HG03442 (cell line): ENCODE data around the gene TICAM2.

Source experiments
- ATAC-seq: cut with Tn5 transposase; IDR thresholded peaks from one replicate; pipeline ENCODE4 v1.9.1; 2021; ENCODE audit warnings: mild to moderate bottlenecking, moderate library complexity; ENCODE audit not compliant: unreplicated experiment

Gene TICAM2

GRCh38 chr5:115573133-115573532 is 29.1 kb downstream of the TICAM2 start:
- no peak for ATAC-seq

- no peak for ATAC-seq
These were observed 30.8 kb downstream of the TICAM2 start for GRCh38 chr5:115571441-115571878.

- no peak for ATAC-seq
These were observed 33.6 kb downstream of the TICAM2 start for GRCh38 chr5:115568668-115569067.

DNA sequence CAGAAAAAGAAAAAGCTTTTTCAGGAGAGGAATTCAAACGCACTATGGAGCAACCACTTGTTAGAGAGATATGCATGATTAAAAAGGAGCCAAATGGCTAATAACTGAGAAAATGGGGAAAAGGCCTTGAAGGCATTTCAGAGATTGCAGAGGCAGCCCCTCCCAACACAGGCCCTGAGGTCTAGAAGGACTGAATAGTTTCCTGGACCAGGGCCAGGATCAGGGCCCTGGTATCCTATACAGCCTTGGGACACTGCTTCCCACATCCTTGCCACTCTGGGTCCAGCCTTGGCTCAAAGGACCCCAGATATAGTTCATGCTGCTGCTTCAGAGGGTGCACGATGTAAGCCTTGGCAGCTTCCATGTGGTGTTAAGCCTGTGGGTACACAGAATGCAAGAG is 37.0 kb downstream of the TICAM2 start:
- no peak for ATAC-seq

GRCh38 chr5:115561176-115561575 is 41.1 kb downstream of the TICAM2 start:
- ATAC-seq, result no peak

DNA sequence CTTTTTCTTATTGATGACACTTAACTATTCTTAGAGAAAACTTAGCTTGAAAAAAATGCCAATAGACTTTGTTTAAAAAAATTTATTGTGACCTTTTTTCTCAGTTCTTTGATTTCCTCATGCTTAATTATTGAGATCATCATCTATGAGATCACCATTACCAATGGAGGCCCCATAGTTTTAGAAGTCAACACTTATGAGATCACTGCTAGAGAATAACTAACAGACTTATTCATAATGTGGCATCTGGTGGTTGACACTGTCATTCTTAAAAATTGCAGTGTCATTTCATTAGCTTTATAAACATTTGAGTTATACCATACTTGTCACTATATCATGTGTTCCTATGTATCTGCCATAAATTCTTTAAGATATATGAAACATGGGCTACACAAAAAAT is 42.8 kb downstream of the TICAM2 start:
- no peak for ATAC-seq

DNA sequence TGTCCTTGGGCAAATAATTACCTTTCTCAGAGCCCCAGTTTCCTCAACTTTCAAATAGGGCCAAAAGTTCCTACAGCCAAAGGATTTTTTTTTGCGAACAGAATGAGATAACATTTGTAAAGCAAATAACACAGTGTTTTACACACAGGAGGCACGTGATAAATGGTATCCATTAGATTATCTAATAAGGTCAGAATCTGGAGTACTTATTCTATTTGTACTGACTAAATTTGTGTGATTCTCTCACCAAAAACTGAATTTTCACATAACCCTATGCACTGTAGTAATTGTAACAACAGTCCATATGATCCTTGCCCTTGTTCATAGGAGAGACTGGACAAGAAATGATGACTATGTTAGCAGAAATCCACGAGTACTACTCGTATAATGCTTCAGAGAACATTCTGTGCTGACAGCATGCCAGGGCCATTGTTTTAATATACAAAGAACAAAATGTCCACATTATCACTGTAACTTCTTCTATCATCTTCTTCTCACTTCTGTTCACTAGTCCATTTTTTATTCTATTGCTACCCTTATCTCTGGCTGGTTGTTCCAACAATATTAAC is 43.8 kb downstream of the TICAM2 start:
- no peak for ATAC-seq

DNA sequence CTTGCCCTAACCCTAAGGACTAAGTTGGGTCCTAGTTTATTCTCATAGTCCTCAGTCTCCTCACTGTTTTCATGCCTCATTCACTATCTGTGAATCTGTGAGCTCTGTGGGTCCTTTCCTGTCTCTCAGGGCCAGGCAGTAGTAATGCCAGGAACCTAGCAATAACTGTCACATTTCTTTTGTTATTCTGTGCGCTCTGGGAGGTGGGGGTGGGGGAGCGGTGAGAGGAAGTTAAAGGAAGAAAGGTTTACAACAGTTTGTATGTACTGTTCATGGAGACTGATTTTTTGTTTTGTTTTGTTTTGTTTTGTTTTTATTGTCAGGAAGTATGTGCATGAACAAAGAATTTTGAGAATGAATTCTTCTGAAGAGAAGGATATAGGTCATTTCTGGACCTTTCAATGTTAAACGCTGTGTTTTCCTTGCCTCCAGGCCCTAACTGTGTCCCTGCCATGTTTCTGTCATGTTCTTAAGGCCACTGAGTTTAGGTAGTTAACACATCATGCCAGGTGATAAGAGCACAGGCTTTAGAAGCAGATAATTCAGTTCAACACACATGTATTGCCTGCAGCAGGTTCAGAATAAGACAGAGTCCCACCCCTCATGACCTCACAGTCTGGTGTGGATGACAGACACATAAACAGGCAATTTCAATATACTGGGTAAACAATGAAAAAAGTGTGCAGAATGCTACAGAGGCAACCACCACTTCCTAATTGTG is 44.5 kb downstream of the TICAM2 start:
- ATAC-seq, result no peak

DNA sequence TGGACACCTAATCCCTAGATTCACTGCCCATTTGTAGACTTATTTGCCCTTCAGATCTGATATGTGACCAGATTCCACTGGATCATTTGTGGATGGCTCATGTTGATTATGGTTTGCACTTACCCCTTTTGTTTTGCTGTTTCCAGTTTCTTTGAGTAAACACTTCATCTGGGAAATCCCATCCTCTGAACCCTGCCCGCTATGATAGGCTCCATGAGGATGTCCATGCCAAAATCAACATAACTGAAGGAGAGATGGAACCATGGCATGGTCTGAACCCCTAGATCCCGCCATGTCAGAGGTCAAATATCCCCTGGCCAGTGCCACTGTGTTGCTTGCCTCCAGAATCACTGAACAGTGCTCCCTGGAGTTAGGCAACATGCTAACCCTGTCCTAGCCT is 46.0 kb downstream of the TICAM2 start:
- ATAC-seq, result no peak

GRCh38 chr5:115555084-115555633 is 47.1 kb downstream of the TICAM2 start:
- no peak for ATAC-seq

GRCh38 chr5:115553082-115553481 is 49.2 kb downstream of the TICAM2 start:
- ATAC-seq, result no peak

DNA sequence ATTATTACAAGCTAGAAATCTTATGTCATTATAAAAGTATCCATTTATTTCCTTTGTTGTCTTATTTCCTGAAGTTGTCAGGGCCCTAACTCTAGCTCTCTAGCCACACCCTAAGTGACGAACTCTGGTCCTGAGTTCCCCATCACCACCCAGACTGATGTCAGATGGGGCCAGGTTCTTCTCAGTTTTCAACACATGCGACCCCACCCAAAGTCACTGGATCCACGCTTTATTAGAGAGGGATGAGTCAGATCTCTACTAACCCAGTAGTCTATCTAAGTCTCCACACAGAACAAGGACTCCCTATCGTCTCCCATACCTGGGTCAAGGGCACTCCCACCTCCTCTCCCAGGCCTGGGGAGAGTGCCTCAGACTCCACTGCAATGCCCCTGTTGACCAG is 50.9 kb downstream of the TICAM2 start:
- no peak for ATAC-seq

- ATAC-seq, result peak; percentile 14
These were observed 53.1 kb downstream of the TICAM2 start for GRCh38 chr5:115549154-115549553.

- ATAC-seq, result no peak
These were observed 53.6 kb downstream of the TICAM2 start for GRCh38 chr5:115548683-115549082.

DNA sequence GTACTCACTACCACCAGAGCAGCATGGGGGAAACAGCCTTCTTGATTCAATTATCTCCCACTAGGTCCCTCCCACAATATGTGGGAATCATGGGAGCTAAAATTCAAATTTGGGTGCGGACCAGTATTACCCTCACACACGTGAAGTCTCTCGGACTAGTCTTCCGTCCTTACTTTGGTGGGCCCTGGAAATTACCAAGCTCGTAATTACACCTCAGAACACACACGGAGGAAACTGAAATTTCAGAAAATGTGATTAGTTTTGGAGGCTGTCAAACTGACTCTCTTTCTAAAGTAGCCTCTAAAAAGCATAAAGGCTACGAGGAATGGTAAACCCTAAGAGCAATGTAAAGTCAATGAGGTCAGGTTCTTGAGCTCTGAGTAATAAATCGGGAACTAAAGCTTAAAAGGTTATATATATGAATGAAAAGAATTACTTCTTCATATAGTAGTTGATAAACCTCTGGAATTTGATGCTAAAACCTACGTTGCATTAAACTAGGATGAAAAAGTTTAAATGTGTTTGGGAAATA is 56.9 kb downstream of the TICAM2 start:
- no peak for ATAC-seq

DNA sequence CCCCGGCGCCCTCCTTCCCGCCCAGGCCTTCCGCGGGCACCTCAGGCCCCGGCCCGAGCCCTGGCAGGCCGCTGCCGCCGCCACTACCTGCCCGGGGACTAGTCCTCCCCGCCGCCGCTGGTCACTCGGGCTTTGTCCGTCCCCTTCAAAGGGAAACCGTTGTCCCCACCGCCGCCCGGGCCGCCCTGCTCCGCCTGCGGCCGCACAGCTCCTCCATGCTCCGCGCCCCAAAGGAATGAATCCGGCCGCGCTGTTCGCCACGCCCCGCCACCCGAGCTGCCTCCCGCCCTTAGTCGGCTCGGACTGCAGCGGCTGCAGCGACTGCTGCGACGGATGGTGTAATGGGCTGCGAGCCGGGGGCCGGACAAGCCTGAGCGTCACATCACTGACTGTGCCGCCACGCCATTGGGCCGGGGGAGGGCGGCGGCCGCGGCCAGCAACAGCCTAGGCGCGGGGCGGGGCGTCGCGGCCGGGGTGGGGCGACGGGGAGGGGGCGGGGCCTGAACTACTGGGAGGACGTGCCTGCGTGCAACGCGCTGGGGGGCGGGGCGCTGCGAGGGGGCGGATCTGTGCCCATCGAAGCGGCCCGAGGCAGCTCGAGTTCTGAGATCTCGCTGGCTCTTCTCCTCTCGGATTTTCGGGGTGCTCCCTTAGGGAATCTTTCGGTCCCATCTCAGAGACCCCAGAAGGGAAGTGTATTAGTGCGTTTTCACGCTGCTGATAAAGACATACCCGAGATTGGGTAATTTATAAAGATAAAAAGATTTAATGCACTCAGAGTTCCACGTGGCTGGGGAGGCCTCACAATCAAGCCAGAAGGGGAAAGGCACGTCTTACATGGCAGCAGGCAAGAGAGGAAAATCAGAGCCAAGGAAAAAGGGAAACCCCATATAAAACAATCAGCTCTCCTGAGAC is 57.6 kb downstream of the TICAM2 start, which contains the start of gene FEM1C:
Gene FEM1C (minus strand): TSS at position 340 of the 915 bp plus-strand sequence. CDS start 1,282 bp downstream, outside the sequence.
- ATAC-seq, result peak; percentile 96

- no peak for ATAC-seq
These were observed 58.2 kb downstream of the TICAM2 start for GRCh38 chr5:115544043-115544435.

GRCh38 chr5:115543365-115544042 is 58.8 kb downstream of the TICAM2 start:
- ATAC-seq, result peak; percentile 15

DNA sequence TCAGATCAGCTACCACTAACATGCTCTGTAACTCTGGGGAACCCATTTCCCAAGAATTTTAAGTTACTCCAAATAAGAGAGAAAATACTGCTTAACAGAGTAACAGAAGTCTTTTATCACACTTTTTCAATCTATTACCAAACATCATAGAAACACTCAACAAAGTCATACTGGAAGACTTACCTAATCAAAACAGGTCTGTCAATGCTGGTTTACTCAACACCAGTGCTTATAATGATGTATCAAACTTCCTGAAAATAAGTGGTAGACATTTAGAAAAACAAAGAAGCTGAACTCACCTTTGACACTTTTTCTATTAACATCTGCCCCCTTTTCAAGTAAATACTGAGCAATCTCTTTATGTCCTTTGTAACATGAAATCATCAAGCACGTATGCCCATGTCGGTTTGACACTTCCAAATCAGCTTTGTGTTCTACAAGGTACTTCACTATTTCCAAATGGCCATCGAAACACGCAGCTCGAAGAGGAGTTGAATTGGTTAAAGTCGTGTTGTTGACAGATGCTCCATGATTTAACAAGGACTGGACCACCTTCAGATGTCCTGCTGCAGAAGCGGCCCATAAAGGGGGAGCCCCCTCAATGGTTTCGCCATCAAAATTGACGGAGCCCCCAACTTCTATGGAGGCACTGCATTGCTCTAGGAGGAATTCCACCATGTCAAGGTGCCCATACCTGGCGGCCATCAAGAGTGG is 59.5 kb downstream of the TICAM2 start:
- ATAC-seq, result no peak

GRCh38 chr5:115542086-115542485 is 60.2 kb downstream of the TICAM2 start:
- ATAC-seq, result no peak
